MM.1S (cell line): ENCODE data around the gene FAM227A.

Experiments
- CTCF ChIP-seq: fragments of 300-600 bp; sonication (generic); IDR thresholded peaks from 2 replicates; pipeline ENCODE4 v1.5.1; 2016; ENCODE audit warnings: antibody characterized with exemption, low read length, mixed read lengths
- EZH2 ChIP-seq: fragments of 300-600 bp; sonication (generic); optimal IDR thresholded peaks from 2 replicates; pipeline ENCODE3; 2017; ENCODE audit warnings: low read depth, mild to moderate bottlenecking, antibody characterized with exemption, low read length, mixed read lengths

DNA sequence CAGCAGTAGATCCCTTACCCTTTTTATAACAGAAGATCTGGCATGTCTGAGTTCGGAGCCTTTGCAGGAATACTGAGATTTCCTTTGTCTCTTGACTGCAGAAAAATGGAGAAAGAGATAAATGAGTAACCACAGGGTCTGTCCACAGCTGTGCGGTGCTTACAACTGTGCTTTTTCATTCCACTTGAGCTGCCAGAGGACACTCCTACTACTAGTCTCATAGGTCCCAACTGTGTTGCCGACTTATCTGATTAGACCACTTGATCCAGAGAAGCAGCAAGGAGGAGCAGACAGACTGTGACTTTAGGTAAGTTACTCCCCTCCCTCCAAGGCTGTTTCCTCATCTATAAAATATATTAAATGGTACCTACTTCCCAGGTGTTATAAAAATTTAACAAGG, 17.5 kb downstream of the FAM227A start:
- TF ChIP-seq EZH2 (no peak), CTCF (no peak)
